ENCODE results near the gene GMIP.

- TF ChIP-seq CTCF (IDR thresholded peaks at IDR 0.05) (no peak), POLR2A (IDR thresholded peaks at IDR 0.05) (no peak)
Observed at GRCh38 chr19:19624032-19624570, 19.4 kb downstream of the GMIP start.
